Measurements from ENCODE around the gene ACTMAP. TPM values are rescaled to one million over a fixed set of nuclear protein-coding genes. Genes with fewer than 3 reads are reported as not detected.

Gene ACTMAP
- under 0.01 TPM for total RNA-seq

- Histone ChIP-seq H3K36me3 (ENCODE audit: control insufficient read depth in 3 of 3, insufficient read depth in 3 of 3, low read length in 3 of 3) (peaks cover 0 to 7% (median 0%) of the 10 kb centered on the region in 3 donors), H3K27me3 (ENCODE audit: control insufficient read depth in 3 of 3, insufficient read depth in 3 of 3, low read length in 3 of 3) (no peaks in the 10 kb centered on the region), H3K27ac (ENCODE audit: low read depth, low read length) (peak within 1 kb of the TSS; percentile 99), H3K9ac (ENCODE audit: low read depth in 1 of 3, low read length in 3 of 3) (peak within 1 kb of the TSS; percentile 87 to 92 (median 91)), H3K4me3 (ENCODE audit: low read length in 3 of 3) (peak within 1 kb of the TSS; percentile 93 to 97 (median 94)), H3K4me1 (ENCODE audit: control insufficient read depth in 3 of 3, insufficient read depth in 3 of 3, low read length in 3 of 3) (peaks cover 22 to 42% (median 40%) of the 10 kb centered on the region in 3 donors), H3K9me3 (ENCODE audit: control insufficient read depth in 3 of 3, low read length in 3 of 3) (no peaks in the 10 kb centered on the region)
Observed at GRCh38 chr19:40750058-40750873, at the start of gene ACTMAP. TSS of gene ACTMAP (minus strand) at chr19:40750477. CDS start at chr19:40749803, 674 bp downstream.

GRCh38 chr19:40799558-40800338 lies 49.5 kb upstream of the ACTMAP start:
- H3K36me3 ChIP-seq (ENCODE audit: control insufficient read depth in 3 of 3, insufficient read depth in 3 of 3, low read length in 3 of 3) = peaks cover 14 to 21% (median 16%) of the 10 kb centered on the region in 3 donors
- no peaks in the 10 kb centered on the region for H3K9me3 ChIP-seq (ENCODE audit: control insufficient read depth in 3 of 3, low read length in 3 of 3)
- peak overlapping the region; percentile 66 to 87 (median 86) for H3K9ac ChIP-seq (ENCODE audit: low read depth in 1 of 3, low read length in 3 of 3)
- H3K4me1 ChIP-seq (ENCODE audit: control insufficient read depth in 3 of 3, insufficient read depth in 3 of 3, low read length in 3 of 3) = peaks cover 54 to 57% (median 54%) of the 10 kb centered on the region in 3 donors
- H3K27me3 ChIP-seq (ENCODE audit: control insufficient read depth in 3 of 3, insufficient read depth in 3 of 3, low read length in 3 of 3) = no peaks in the 10 kb centered on the region
- peak overlapping the region; percentile 85 for H3K27ac ChIP-seq (ENCODE audit: low read depth, low read length)
- peak overlapping the region; percentile 72 to 81 (median 80) for H3K4me3 ChIP-seq (ENCODE audit: low read length in 3 of 3)

- Histone ChIP-seq H3K27me3 (ENCODE audit: control insufficient read depth in 3 of 3, insufficient read depth in 3 of 3, low read length in 3 of 3) (no peaks in the 10 kb centered on the region), H3K9ac (ENCODE audit: low read depth in 1 of 3, low read length in 3 of 3) (peak within 1 kb of the TSS; percentile 75 to 87 (median 86)), H3K27ac (ENCODE audit: low read depth, low read length) (peak within 1 kb of the TSS; percentile 93), H3K36me3 (ENCODE audit: control insufficient read depth in 3 of 3, insufficient read depth in 3 of 3, low read length in 3 of 3) (peaks cover 12 to 21% (median 16%) of the 10 kb centered on the region in 3 donors), H3K4me1 (ENCODE audit: control insufficient read depth in 3 of 3, insufficient read depth in 3 of 3, low read length in 3 of 3) (peaks cover 45 to 49% (median 46%) of the 10 kb centered on the region in 3 donors), H3K9me3 (ENCODE audit: control insufficient read depth in 3 of 3, low read length in 3 of 3) (no peaks in the 10 kb centered on the region), H3K4me3 (ENCODE audit: low read length in 3 of 3) (peak within 1 kb of the TSS; percentile 80 to 92 (median 83))
Observed at GRCh38 chr19:40798683-40799557, 48.6 kb upstream of the ACTMAP start, which contains the start of gene EGLN2. TSS of gene EGLN2 (plus strand) at chr19:40799191. CDS start at chr19:40800573, 1,382 bp downstream.

- Histone ChIP-seq H3K27ac (ENCODE audit: low read depth, low read length) (peak overlapping the region; percentile 93), H3K27me3 (ENCODE audit: control insufficient read depth in 3 of 3, insufficient read depth in 3 of 3, low read length in 3 of 3) (no peaks in the 10 kb centered on the region), H3K9ac (ENCODE audit: low read depth in 1 of 3, low read length in 3 of 3) (peak overlapping the region; percentile 69 to 86 (median 75)), H3K4me1 (ENCODE audit: control insufficient read depth in 3 of 3, insufficient read depth in 3 of 3, low read length in 3 of 3) (peaks cover 37 to 41% (median 38%) of the 10 kb centered on the region in 3 donors), H3K9me3 (ENCODE audit: control insufficient read depth in 3 of 3, low read length in 3 of 3) (no peaks in the 10 kb centered on the region), H3K36me3 (ENCODE audit: control insufficient read depth in 3 of 3, insufficient read depth in 3 of 3, low read length in 3 of 3) (peaks cover 11 to 18% (median 16%) of the 10 kb centered on the region in 3 donors), H3K4me3 (ENCODE audit: low read length in 3 of 3) (peak overlapping the region; percentile 72 to 92 (median 83))
Observed at GRCh38 chr19:40797963-40798682, 47.8 kb upstream of the ACTMAP start.

- no peaks in the 10 kb centered on the region for H3K27me3 ChIP-seq (ENCODE audit: control insufficient read depth in 3 of 3, insufficient read depth in 3 of 3, low read length in 3 of 3)
- H3K9me3 ChIP-seq (ENCODE audit: control insufficient read depth in 3 of 3, low read length in 3 of 3) = no peaks in the 10 kb centered on the region
- peaks cover 30 to 33% (median 30%) of the 10 kb centered on the region in 3 donors for H3K4me1 ChIP-seq (ENCODE audit: control insufficient read depth in 3 of 3, insufficient read depth in 3 of 3, low read length in 3 of 3)
- H3K36me3 ChIP-seq (ENCODE audit: control insufficient read depth in 3 of 3, insufficient read depth in 3 of 3, low read length in 3 of 3) = peaks cover 11 to 18% (median 16%) of the 10 kb centered on the region in 3 donors
- peak overlapping the region in 2 of 3 donors; percentile 69 to 86 for H3K9ac ChIP-seq (ENCODE audit: low read depth in 1 of 3, low read length in 3 of 3)
- no peak overlapping the region for H3K4me3 ChIP-seq (ENCODE audit: low read length in 3 of 3)
- H3K27ac ChIP-seq (ENCODE audit: low read depth, low read length) = peak overlapping the region; percentile 93
Observed at GRCh38 chr19:40797166-40797962, 47.1 kb upstream of the ACTMAP start.

GRCh38 chr19:40791996-40792395 lies 41.7 kb upstream of the ACTMAP start:
- Histone ChIP-seq H3K27me3 (ENCODE audit: control insufficient read depth in 3 of 3, insufficient read depth in 3 of 3, low read length in 3 of 3) (no peaks in the 10 kb centered on the region), H3K9ac (ENCODE audit: low read depth in 1 of 3, low read length in 3 of 3) (no peak overlapping the region), H3K4me1 (ENCODE audit: control insufficient read depth in 3 of 3, insufficient read depth in 3 of 3, low read length in 3 of 3) (no peaks in the 10 kb centered on the region), H3K27ac (ENCODE audit: low read depth, low read length) (no peak overlapping the region), H3K9me3 (ENCODE audit: control insufficient read depth in 3 of 3, low read length in 3 of 3) (no peaks in the 10 kb centered on the region), H3K4me3 (ENCODE audit: low read length in 3 of 3) (no peak overlapping the region), H3K36me3 (ENCODE audit: control insufficient read depth in 3 of 3, insufficient read depth in 3 of 3, low read length in 3 of 3) (peaks cover under 1 to 3% (median 3%) of the 10 kb centered on the region in 3 donors)

- Histone ChIP-seq H3K9me3 (ENCODE audit: control insufficient read depth in 3 of 3, low read length in 3 of 3) (no peaks in the 10 kb centered on the region), H3K36me3 (ENCODE audit: control insufficient read depth in 3 of 3, insufficient read depth in 3 of 3, low read length in 3 of 3) (peaks cover 3 to 7% (median 4%) of the 10 kb centered on the region in 3 donors), H3K4me3 (ENCODE audit: low read length in 3 of 3) (no peak overlapping the region), H3K4me1 (ENCODE audit: control insufficient read depth in 3 of 3, insufficient read depth in 3 of 3, low read length in 3 of 3) (no peaks in the 10 kb centered on the region), H3K27ac (ENCODE audit: low read depth, low read length) (no peak overlapping the region), H3K27me3 (ENCODE audit: control insufficient read depth in 3 of 3, insufficient read depth in 3 of 3, low read length in 3 of 3) (no peaks in the 10 kb centered on the region), H3K9ac (ENCODE audit: low read depth in 1 of 3, low read length in 3 of 3) (no peak overlapping the region)
Observed at GRCh38 chr19:40791349-40791748, 41.1 kb upstream of the ACTMAP start.
